SK-N-SH (cell line): ENCODE data around the gene OGDH.

Experiments used
- ELF1 ChIP-seq: IDR thresholded peaks from 2 replicates; pipeline ENCODE4 v1.4.0; 2012
- EP300 ChIP-seq, 2 experiments: IDR thresholded peaks; 2 replicates each; pipeline versions ENCODE4 v1.4.0 to v1.6.1; 2012; ENCODE audit warnings: borderline replicate concordance in 1 of 2, low read depth in 1 of 2, low read length in 1 of 2
- FOXJ3 ChIP-seq: sonication (generic); formaldehyde crosslinking; IDR thresholded peaks from 2 replicates; pipeline ENCODE4 v1.5.1; 2020; ENCODE audit warnings: mild to moderate bottlenecking, missing genetic modification reagents
- GABPA ChIP-seq: IDR thresholded peaks from 2 replicates; pipeline ENCODE4 v1.4.0; 2012; ENCODE audit warnings: low read depth, mild to moderate bottlenecking
- MAX ChIP-seq: IDR thresholded peaks from 2 replicates; pipeline ENCODE4 v1.4.0; 2012; ENCODE audit warnings: low read depth
- MXI1 ChIP-seq: IDR thresholded peaks from 2 replicates; pipeline ENCODE4 v1.6.1; 2012; ENCODE audit warnings: mild to moderate bottlenecking, low read depth, low read length, improper control_type of control experiment
- RAD21 ChIP-seq: IDR thresholded peaks from 2 replicates; pipeline ENCODE4 v1.6.1; 2012; ENCODE audit warnings: mild to moderate bottlenecking, low read length
- TAF1 ChIP-seq: IDR thresholded peaks from 2 replicates; pipeline ENCODE4 v1.6.1; 2012; ENCODE audit warnings: low read depth, mild to moderate bottlenecking, low read length, moderate library complexity, borderline replicate concordance
- TEAD4 ChIP-seq: IDR thresholded peaks from 2 replicates; pipeline ENCODE4 v1.4.0; 2012; ENCODE audit warnings: mild to moderate bottlenecking, borderline replicate concordance; ENCODE audit not compliant: insufficient read depth
- TF ChIP-seq, protein P1 (sequence below): fragments of 200-600 bp; sonication (generic); IDR thresholded peaks from 2 replicates; pipeline ENCODE4 v1.6.1; 2017; ENCODE audit warnings: antibody characterized with exemption, mild to moderate bottlenecking, moderate library complexity

GRCh38 chr7:44711528-44711927 is 105.1 kb downstream of the OGDH start:
- TF ChIP-seq TEAD4 (no peak), MXI1 (no peak), GABPA (no peak), TAF1 (no peak), RAD21 (no peak), ELF1 (no peak), FOXJ3 (CRISPR knock-in tag) (no peak), EP300 (IDR thresholded peaks at IDR 0.05; ENCODE audit: borderline replicate concordance in 1 of 2, low read depth in 1 of 2, low read length in 1 of 2) (no peak), MAX (no peak)
- TF ChIP-seq, protein P1, sequence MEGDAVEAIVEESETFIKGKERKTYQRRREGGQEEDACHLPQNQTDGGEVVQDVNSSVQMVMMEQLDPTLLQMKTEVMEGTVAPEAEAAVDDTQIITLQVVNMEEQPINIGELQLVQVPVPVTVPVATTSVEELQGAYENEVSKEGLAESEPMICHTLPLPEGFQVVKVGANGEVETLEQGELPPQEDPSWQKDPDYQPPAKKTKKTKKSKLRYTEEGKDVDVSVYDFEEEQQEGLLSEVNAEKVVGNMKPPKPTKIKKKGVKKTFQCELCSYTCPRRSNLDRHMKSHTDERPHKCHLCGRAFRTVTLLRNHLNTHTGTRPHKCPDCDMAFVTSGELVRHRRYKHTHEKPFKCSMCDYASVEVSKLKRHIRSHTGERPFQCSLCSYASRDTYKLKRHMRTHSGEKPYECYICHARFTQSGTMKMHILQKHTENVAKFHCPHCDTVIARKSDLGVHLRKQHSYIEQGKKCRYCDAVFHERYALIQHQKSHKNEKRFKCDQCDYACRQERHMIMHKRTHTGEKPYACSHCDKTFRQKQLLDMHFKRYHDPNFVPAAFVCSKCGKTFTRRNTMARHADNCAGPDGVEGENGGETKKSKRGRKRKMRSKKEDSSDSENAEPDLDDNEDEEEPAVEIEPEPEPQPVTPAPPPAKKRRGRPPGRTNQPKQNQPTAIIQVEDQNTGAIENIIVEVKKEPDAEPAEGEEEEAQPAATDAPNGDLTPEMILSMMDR: no peak
